Keratinocyte (primary cell): Measurements from ENCODE around the gene EEPD1. TPM values are rescaled to one million over a fixed set of nuclear protein-coding genes. Genes with fewer than 3 reads are reported as not detected.

Experiments
- DNase-seq: peaks from one replicate; pipeline ENCODE4 v3.0.0-alpha.2; 2011; ENCODE audit warnings: low read depth, missing footprints, low spot score
- FAIRE-seq: peaks from 2 replicates; lab custom pipeline; 2011; peaks lifted over from hg19 to GRCh38; lab: Jason Lieb, UNC
- H2AFZ ChIP-seq: 2 replicates; pipeline ENCODE4 v1.6.0; 2012; ENCODE audit warnings: low read length, control low read depth, inconsistent platforms; ENCODE audit not compliant: control insufficient read depth
- H3K27ac ChIP-seq: 2 replicates; pipeline ENCODE4 v1.5.1; 2011; ENCODE audit warnings: low read length; ENCODE audit not compliant: control insufficient read depth, insufficient read depth
- H3K27me3 ChIP-seq: 3 replicates; pipeline ENCODE4 v1.6.0; 2011; ENCODE audit warnings: low read length; ENCODE audit not compliant: control insufficient read depth, insufficient read depth; ENCODE audit errors: extremely low read depth
- H3K36me3 ChIP-seq, 2 experiments: 2 replicates in 1 of 2; 3 replicates in 1 of 2; pipeline ENCODE4 v1.5.1; 2011; ENCODE audit warnings: low read length in 2 of 2, mild to moderate bottlenecking in 1 of 2; ENCODE audit not compliant: control insufficient read depth in 2 of 2, insufficient read depth in 2 of 2; ENCODE audit errors: extremely low read depth in 1 of 2
- H3K4me1 ChIP-seq: 3 replicates; pipeline ENCODE4 v1.5.1; 2011; ENCODE audit warnings: low read length; ENCODE audit not compliant: control insufficient read depth, insufficient read depth; ENCODE audit errors: extremely low read depth
- H3K4me2 ChIP-seq: 3 replicates; pipeline ENCODE4 v1.6.0; 2011; ENCODE audit warnings: low read depth, low read length; ENCODE audit not compliant: control insufficient read depth, insufficient read depth; ENCODE audit errors: extremely low read depth
- H3K4me3 ChIP-seq, 3 experiments: fragments of 200-600 bp in 1 of 3; sonication (generic) in 1 of 3; 2 replicates in 2 of 3; 3 replicates in 1 of 3; pipeline ENCODE4 v1.5.1; 2011 to 2016; ENCODE audit warnings: low read length in 3 of 3, mild to moderate bottlenecking in 3 of 3, control low read depth in 2 of 3, inconsistent platforms in 1 of 3, low read depth in 1 of 3, mixed read lengths in 1 of 3, mixed run types in 1 of 3, moderate library complexity in 1 of 3; ENCODE audit not compliant: control insufficient read depth in 2 of 3, insufficient read depth in 2 of 3; ENCODE audit errors: extremely low read depth in 1 of 3
- H3K79me2 ChIP-seq: 2 replicates; pipeline ENCODE4 v1.6.0; 2012; ENCODE audit warnings: low read length; ENCODE audit not compliant: control insufficient read depth, insufficient read depth
- H3K9ac ChIP-seq: 3 replicates; pipeline ENCODE4 v1.6.0; 2011; ENCODE audit warnings: low read length; ENCODE audit not compliant: control insufficient read depth, insufficient read depth; ENCODE audit errors: extremely low read depth
- H3K9me1 ChIP-seq: 3 replicates; pipeline ENCODE4 v1.6.0; 2011; ENCODE audit warnings: low read length; ENCODE audit not compliant: control insufficient read depth, insufficient read depth; ENCODE audit errors: extremely low read depth
- H3K9me3 ChIP-seq: 2 replicates; pipeline ENCODE4 v1.5.1; 2012; ENCODE audit warnings: low read depth, low read length; ENCODE audit not compliant: control insufficient read depth
- H4K20me1 ChIP-seq: 3 replicates; pipeline ENCODE4 v1.6.0; 2011; ENCODE audit warnings: low read length; ENCODE audit not compliant: control insufficient read depth, insufficient read depth; ENCODE audit errors: extremely low read depth
- EZH2 ChIP-seq: IDR thresholded peaks from one replicate; pipeline ENCODE4 v1.6.1; 2012; ENCODE audit warnings: inconsistent platforms, mild to moderate bottlenecking, low read length, moderate library complexity
- dilution Hi-C: fragments of 300-500 bp; cut with MboI; formaldehyde crosslinking; loops from one replicate; pipeline ENCODE4 v1.7.0; 2020; ENCODE audit warnings: low sequenced_read_pairs; ENCODE audit not compliant: extremely low pct_ligation_motif_present
- polyA plus RNA-seq, 5 experiments: library from polyadenylated mRNA; depleted of rRNA in 3 of 5; stranded (reverse) in 3 of 5; stranded (forward) in 1 of 5; unstranded in 1 of 5; fragments of >200 nt; gene quantifications; 1 replicate in 1 of 5; 2 replicates in 3 of 5; 3 replicates in 1 of 5; pipeline versions ENCODE4 v1.2.1 to v1.2.3, GENCODE V29; 2011 to 2012; ENCODE audit warnings: missing spikeins in 2 of 5, low read depth in 1 of 5, low replicate concordance in 1 of 5
- TF ChIP-seq, protein P1 (sequence below), 3 experiments: IDR thresholded peaks in 1 of 3; conservative IDR thresholded peaks in 1 of 3; optimal IDR thresholded peaks in 1 of 3; 2 replicates in 2 of 3; 3 replicates in 1 of 3; pipeline versions ENCODE3 to v1.5.1; 2011; ENCODE audit warnings: low read length in 3 of 3, mild to moderate bottlenecking in 3 of 3, moderate library complexity in 2 of 3, control low read depth in 1 of 3, inconsistent platforms in 1 of 3; ENCODE audit not compliant: insufficient read depth in 2 of 3; ENCODE audit errors: extremely low read depth in 1 of 3

The EEPD1 gene
- polyA plus RNA-seq, 1 donor (not counting 4 experiments of a cell fraction or from before 2014, with no cell fraction given): 1.2 TPM

DNA sequence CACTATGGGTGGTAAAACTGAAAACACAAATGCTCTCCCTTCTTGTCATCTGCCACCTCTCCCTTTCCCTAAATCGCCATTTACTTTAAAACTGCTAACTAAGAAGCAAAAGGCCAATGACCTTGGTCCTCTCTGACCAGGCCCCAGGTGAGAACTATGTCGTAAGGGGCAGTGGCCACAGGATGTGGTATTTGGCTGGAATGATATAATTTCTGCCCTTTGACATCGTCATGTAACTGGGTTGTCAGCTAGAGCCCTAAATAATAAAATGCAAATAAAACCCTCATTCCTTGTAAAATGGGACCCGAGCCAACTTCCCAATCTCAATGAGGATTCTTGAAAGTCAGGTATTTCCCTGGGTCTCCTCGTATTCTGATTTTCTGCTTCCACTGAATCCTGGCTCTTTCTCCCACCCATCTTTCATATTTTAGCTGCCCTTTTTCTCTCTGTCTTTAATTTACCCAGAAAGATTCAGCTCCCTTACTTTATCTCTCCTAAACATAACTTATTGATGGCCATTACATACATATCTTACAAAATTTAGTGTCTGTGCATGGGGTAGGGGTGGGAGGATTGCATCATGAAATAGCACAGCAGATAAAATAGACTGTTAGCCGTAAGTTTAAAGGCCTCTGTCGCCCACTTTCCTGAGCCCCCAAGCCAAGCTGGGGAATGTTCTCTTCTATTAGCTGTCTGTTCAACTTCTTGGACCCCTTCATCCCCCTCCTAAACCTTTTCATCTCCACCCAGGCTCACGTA, 3.2 kb upstream of the EEPD1 start:
- no peak overlapping the region for H3K9ac ChIP-seq
- no peaks in the 10 kb centered on the region for H3K27me3 ChIP-seq
- DNase-seq: no peak
- no peaks in the 10 kb centered on the region for H3K9me3 ChIP-seq
- dilution Hi-C loops: no loop called here
- no peak overlapping the region for H3K4me2 ChIP-seq
- H2AFZ ChIP-seq: no peak overlapping the region
- H4K20me1 ChIP-seq: no peaks in the 10 kb centered on the region
- TF ChIP-seq, protein P1, sequence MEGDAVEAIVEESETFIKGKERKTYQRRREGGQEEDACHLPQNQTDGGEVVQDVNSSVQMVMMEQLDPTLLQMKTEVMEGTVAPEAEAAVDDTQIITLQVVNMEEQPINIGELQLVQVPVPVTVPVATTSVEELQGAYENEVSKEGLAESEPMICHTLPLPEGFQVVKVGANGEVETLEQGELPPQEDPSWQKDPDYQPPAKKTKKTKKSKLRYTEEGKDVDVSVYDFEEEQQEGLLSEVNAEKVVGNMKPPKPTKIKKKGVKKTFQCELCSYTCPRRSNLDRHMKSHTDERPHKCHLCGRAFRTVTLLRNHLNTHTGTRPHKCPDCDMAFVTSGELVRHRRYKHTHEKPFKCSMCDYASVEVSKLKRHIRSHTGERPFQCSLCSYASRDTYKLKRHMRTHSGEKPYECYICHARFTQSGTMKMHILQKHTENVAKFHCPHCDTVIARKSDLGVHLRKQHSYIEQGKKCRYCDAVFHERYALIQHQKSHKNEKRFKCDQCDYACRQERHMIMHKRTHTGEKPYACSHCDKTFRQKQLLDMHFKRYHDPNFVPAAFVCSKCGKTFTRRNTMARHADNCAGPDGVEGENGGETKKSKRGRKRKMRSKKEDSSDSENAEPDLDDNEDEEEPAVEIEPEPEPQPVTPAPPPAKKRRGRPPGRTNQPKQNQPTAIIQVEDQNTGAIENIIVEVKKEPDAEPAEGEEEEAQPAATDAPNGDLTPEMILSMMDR (optimal IDR thresholded peaks at IDR 0.05 in 1 of 3, IDR thresholded peaks at IDR 0.05 in 1 of 3, conservative IDR thresholded peaks at IDR 0.05 in 1 of 3; ENCODE audit: extremely low read depth in 1 of 3, insufficient read depth in 2 of 3, low read length in 3 of 3): no peak
- TF ChIP-seq EZH2: no peak
- no peaks in the 10 kb centered on the region for H3K9me1 ChIP-seq
- FAIRE-seq: no peak
- H3K36me3 ChIP-seq: no peaks in the 10 kb centered on the region
- H3K27ac ChIP-seq: no peak overlapping the region
- H3K4me3 ChIP-seq: no peak overlapping the region
- H3K4me1 ChIP-seq: peaks cover 12% of the 10 kb centered on the region
- no peaks in the 10 kb centered on the region for H3K79me2 ChIP-seq

DNA sequence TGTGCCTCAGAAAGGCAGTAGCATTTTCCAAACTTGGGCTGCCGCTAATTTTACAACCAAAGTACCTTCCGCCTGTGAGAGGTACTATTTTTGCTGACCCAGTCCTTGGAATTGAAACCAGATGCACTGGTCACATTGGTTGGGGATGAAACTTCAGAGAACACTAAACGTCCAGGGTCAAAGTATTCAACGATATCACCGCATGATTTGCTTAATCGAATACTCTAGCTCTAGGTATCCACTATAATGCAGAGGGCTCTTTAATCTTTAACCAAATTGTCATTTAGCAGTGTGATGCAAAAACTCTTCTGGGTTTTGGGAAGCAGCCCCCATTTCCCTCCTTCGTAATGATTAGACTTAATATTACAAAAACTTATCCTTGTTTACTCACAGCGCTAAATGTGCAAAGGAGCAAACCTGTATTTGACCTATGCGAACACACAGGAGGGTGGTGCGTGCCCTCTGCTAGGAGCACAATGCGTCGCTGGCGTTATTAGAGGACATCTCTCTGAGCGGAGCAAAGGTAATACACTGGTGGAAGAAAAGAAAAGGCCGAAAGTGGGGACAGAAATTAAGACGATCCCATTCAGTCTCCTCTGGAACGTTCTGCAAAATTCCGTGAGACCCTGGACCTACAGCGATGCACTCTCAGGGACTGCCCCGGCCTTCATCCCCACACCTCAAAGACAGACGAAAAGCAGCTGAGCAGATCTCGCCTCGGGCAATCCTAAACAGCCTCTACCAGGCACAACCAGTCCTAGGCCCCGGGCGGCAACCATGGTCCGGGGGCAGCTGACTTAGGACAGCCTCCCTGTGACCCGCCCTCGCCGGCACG, 916 bp upstream of the EEPD1 start:
- peak overlapping the region; percentile 92 for H2AFZ ChIP-seq
- DNase-seq (no peak), FAIRE-seq (no peak)
- peaks cover 18% of the 10 kb centered on the region for H3K4me1 ChIP-seq
- peak overlapping the region; percentile 42 for H3K27ac ChIP-seq
- no peaks in the 10 kb centered on the region for H4K20me1 ChIP-seq
- H3K9ac ChIP-seq: peak overlapping the region; percentile 70
- H3K4me2 ChIP-seq: peak overlapping the region; percentile 76
- no peaks in the 10 kb centered on the region for H3K9me1 ChIP-seq
- TF ChIP-seq, protein P1 (optimal IDR thresholded peaks at IDR 0.05 in 1 of 3, IDR thresholded peaks at IDR 0.05 in 1 of 3, conservative IDR thresholded peaks at IDR 0.05 in 1 of 3; ENCODE audit: extremely low read depth in 1 of 3, insufficient read depth in 2 of 3, low read length in 3 of 3): no peak
- TF ChIP-seq EZH2: no peak
- H3K9me3 ChIP-seq: no peaks in the 10 kb centered on the region
- H3K4me3 ChIP-seq: peak overlapping the region; percentile 31 to 66 (median 56)
- dilution Hi-C loops: no loop called here
- no peaks in the 10 kb centered on the region for H3K79me2 ChIP-seq
- H3K36me3 ChIP-seq: no peaks in the 10 kb centered on the region
- no peaks in the 10 kb centered on the region for H3K27me3 ChIP-seq
